Measurements from ENCODE around the gene GBX1. TPM values are rescaled to one million over a fixed set of nuclear protein-coding genes. Genes with fewer than 3 reads are reported as not detected.

Gene GBX1
- total RNA-seq, 1 experiment from 2014 or later, result not detected

DNA sequence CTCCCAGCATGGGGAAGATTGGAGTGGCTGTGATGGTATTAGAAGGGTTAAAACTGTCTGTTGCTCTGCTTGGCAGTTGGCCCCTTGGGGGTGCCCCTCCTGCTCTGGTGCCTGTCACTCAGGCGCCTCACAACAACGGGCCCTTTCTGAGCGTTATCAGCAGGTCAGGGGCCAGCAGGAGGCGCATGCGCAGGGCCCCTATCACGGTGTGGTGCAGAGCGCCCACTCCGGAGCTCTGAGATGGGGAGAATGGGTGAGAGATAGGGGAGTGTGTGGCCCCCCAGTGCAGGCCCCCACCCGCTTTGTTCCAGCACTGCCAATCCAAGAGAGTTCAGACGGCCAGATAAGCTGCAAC, 24.8 kb downstream of the GBX1 start:
- no peak overlapping the region for H3K27ac ChIP-seq (ENCODE audit: insufficient read length, low read depth, low read length)
- no peaks in the 10 kb centered on the region; the same call in 1 of the 2 replicates for H3K4me1 ChIP-seq (ENCODE audit: insufficient read depth, low read length)
- no peak overlapping the region for H4K8ac ChIP-seq (replicated peaks; ENCODE audit: insufficient read length, low read depth, low read length)
- no peak overlapping the region for H2BK15ac ChIP-seq (ENCODE audit: low read depth, low read length)
- Mint-ChIP-seq H3K4me3 (no peak overlapping the region), H3K27me3 (ENCODE audit: low read depth) (peaks cover 2% of the 10 kb centered on the region; the same call in 1 of the 2 replicates), H3K27ac (no peak overlapping the region), H3K4me1 (peaks cover 32 to 58% of the 10 kb centered on the region in 2 experiments), H3K36me3 (ENCODE audit: insufficient read depth in 1 of 3, low read depth in 3 of 3) (peaks cover 8 to 44% (median 22%) of the 10 kb centered on the region in 3 experiments; a peak in 6 of 7 replicates), H3K9me3 (no peaks in the 10 kb centered on the region; a peak in 1 of 5 replicates)
- H2BK20ac ChIP-seq (ENCODE audit: low read depth, low read length, poor library complexity, severe bottlenecking), result no peak overlapping the region
- H3K9me3 ChIP-seq (ENCODE audit: control insufficient read depth, low read depth, low read length), result no peaks in the 10 kb centered on the region
- no peak overlapping the region for H2BK12ac ChIP-seq (ENCODE audit: insufficient read length, low read depth, low read length)
- no peaks in the 10 kb centered on the region for H4K20me1 ChIP-seq (ENCODE audit: control insufficient read depth, insufficient read depth, insufficient read length)
- peak; percentile 19; the same call in 1 of the 3 replicates for TF ChIP-seq CTCF (conservative IDR thresholded peaks at IDR 0.05)
- no peak overlapping the region for H4K5ac ChIP-seq (ENCODE audit: insufficient read length, low read depth, low read length)
- no peaks in the 10 kb centered on the region for H3K79me2 ChIP-seq (ENCODE audit: insufficient read depth, low read length)
- H2AK5ac ChIP-seq (ENCODE audit: insufficient read length, low read length), result no peak overlapping the region
- no peak overlapping the region; the same call in 1 of the 2 replicates for H3K14ac ChIP-seq (ENCODE audit: insufficient read depth, low read length)
- H2BK5ac ChIP-seq (ENCODE audit: insufficient read length, low read length), result no peak overlapping the region
- no peak overlapping the region for H2BK120ac ChIP-seq (ENCODE audit: low read depth, low read length, poor library complexity, severe bottlenecking)
- H4K91ac ChIP-seq (ENCODE audit: insufficient read length, low read depth, low read length), result no peak overlapping the region
- no peak overlapping the region for H2AFZ ChIP-seq (ENCODE audit: low read length)
- H3K79me1 ChIP-seq (ENCODE audit: insufficient read depth, low read depth, low read length, poor library complexity, severe bottlenecking), result no peaks in the 10 kb centered on the region
- H3K23ac ChIP-seq (ENCODE audit: insufficient read length, low read depth, low read length), result no peak overlapping the region
- H3K27me3 ChIP-seq (ENCODE audit: insufficient read depth, low read length), result no peaks in the 10 kb centered on the region
- peak; percentile 35 for DNase-seq
- no peak overlapping the region for H3K4ac ChIP-seq (ENCODE audit: low read depth, low read length)
- WGBS (ENCODE audit: extremely low coverage, insufficient read length, low lambda C conversion rate), result no CpG with 5 or more reads among the region's 10 CpGs
- no peak overlapping the region for H3K56ac ChIP-seq (ENCODE audit: insufficient read length, low read depth, low read length)
- no peak overlapping the region for H3K9ac ChIP-seq (ENCODE audit: extremely low read depth, insufficient read length, low read length)
- no peaks in the 10 kb centered on the region for H3K23me2 ChIP-seq (ENCODE audit: insufficient read length, low read depth, low read length, poor library complexity, severe bottlenecking)
- no peak overlapping the region for H3K18ac ChIP-seq (ENCODE audit: insufficient read length, low read depth, low read length)
- H3K4me2 ChIP-seq (ENCODE audit: insufficient read depth, insufficient read length, low read length), result no peak overlapping the region
- H3T11ph ChIP-seq (ENCODE audit: low read length), result no peak overlapping the region
